Fibroblast of lung (primary cell): ENCODE data around the gene KDM2A. TPM values are rescaled to one million over a fixed set of nuclear protein-coding genes. Genes with fewer than 3 reads are reported as not detected.

Source experiments
- DNase-seq, 2 donors: peaks; one replicate each; pipeline versions ENCODE4 v3.0.0 to v3.0.0-alpha.2; 2010; ENCODE audit warnings: low read depth in 2 of 2
- H2AFZ ChIP-seq: 2 replicates; pipeline ENCODE4 v1.5.1; 2012; ENCODE audit warnings: low read length, control low read depth, inconsistent platforms
- H3K27ac ChIP-seq: 2 replicates; pipeline ENCODE4 v1.5.1; 2011; ENCODE audit warnings: low read length, control low read depth; ENCODE audit not compliant: insufficient read depth
- H3K27me3 ChIP-seq: 2 replicates; pipeline ENCODE4 v1.5.1; 2011; ENCODE audit warnings: mild to moderate bottlenecking, low read length; ENCODE audit not compliant: control insufficient read depth, insufficient read depth
- H3K36me3 ChIP-seq: 2 replicates; pipeline ENCODE4 v1.5.1; 2011; ENCODE audit warnings: low read length; ENCODE audit not compliant: control insufficient read depth, insufficient read depth
- H3K4me1 ChIP-seq: 2 replicates; pipeline ENCODE4 v1.5.1; 2011; ENCODE audit warnings: low read length; ENCODE audit not compliant: control insufficient read depth, insufficient read depth; ENCODE audit errors: extremely low read depth
- H3K4me2 ChIP-seq: 2 replicates; pipeline ENCODE4 v1.5.1; 2011; ENCODE audit warnings: low read length, control low read depth; ENCODE audit not compliant: insufficient read depth; ENCODE audit errors: extremely low read depth
- H3K4me3 ChIP-seq, 4 experiments: fragments of 200-600 bp in 1 of 4; sonication (generic) in 1 of 4; replicated peaks in 1 of 4; 2 replicates each; pipeline ENCODE4 v1.5.1; 2011 to 2016; ENCODE audit warnings: low read length in 4 of 4, low read depth in 3 of 4, mild to moderate bottlenecking in 3 of 4, control low read depth in 2 of 4, inconsistent platforms in 1 of 4, mixed read lengths in 1 of 4; ENCODE audit not compliant: insufficient read depth in 1 of 4; ENCODE audit errors: control extremely low read depth in 1 of 4
- H3K79me2 ChIP-seq: 2 replicates; pipeline ENCODE4 v1.5.1; 2012; ENCODE audit warnings: mild to moderate bottlenecking, low read length, inconsistent platforms; ENCODE audit not compliant: control insufficient read depth, insufficient read depth
- H3K9ac ChIP-seq: 2 replicates; pipeline ENCODE4 v1.5.1; 2011; ENCODE audit warnings: mild to moderate bottlenecking, low read length, control low read depth; ENCODE audit not compliant: insufficient read depth
- H3K9me3 ChIP-seq: 2 replicates; pipeline ENCODE4 v1.5.1; 2012; ENCODE audit warnings: low read depth, low read length; ENCODE audit not compliant: control insufficient read depth, insufficient read depth
- H4K20me1 ChIP-seq: 2 replicates; pipeline ENCODE4 v1.5.1; 2011; ENCODE audit warnings: low read length; ENCODE audit not compliant: control insufficient read depth, insufficient read depth; ENCODE audit errors: extremely low read depth
- EZH2 ChIP-seq: IDR thresholded peaks from 2 replicates; pipeline ENCODE4 v1.5.1; 2012; ENCODE audit warnings: low read length, control low read depth, mild to moderate bottlenecking; ENCODE audit errors: missing control alignments
- polyA plus RNA-seq, 2 donors: library from polyadenylated mRNA; depleted of rRNA in 1 of 2; stranded (reverse) in 1 of 2; unstranded in 1 of 2; fragments of >200 nt; gene quantifications; 2 replicates each; pipeline ENCODE4 v1.2.1, GENCODE V29; 2011 to 2012; ENCODE audit warnings: missing spikeins in 1 of 2
- total RNA-seq: library from RNA; depleted of rRNA; stranded (reverse); fragments of >200 nt; gene quantifications from 2 replicates; pipeline ENCODE4 v1.2.1, GENCODE V29; 2014
- TF ChIP-seq, protein P1 (sequence below), 2 donors: IDR thresholded peaks in 1 of 2; conservative IDR thresholded peaks in 1 of 2; 1 replicate in 1 of 2; 2 replicates in 1 of 2; pipeline ENCODE4 v1.5.1; 2011 to 2012; ENCODE audit warnings: low read length in 2 of 2, control low read depth in 1 of 2, inconsistent platforms in 1 of 2, low read depth in 1 of 2, mild to moderate bottlenecking in 1 of 2

KDM2A gene
- total and polyA plus RNA-seq, 2 donors (not counting 1 experiment from before 2014, with no cell fraction given), result 36.4 to 42.6 TPM

DNA sequence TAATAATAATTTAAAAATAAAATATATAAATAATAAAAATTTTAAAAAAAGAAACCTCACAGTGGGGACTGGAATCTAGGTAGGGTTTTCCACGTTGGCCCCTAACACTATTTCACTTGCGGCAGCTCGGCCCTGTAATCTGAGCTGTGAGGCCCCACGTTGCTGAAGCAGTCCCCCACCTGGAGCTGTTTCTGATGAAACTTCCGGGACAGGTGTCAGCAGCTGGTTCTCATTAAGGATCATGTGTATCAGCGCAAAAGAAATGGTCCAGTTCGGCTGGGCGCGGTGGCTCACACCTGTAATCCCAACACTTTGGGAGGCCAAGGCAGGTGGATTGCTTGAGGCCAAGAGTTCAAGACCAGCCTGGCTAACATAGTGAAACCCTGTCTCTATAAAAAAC is 45.2 kb upstream of the KDM2A start:
- no peak overlapping the region for H2AFZ ChIP-seq
- no peaks in the 10 kb centered on the region for H3K27me3 ChIP-seq
- no peak for DNase-seq
- H3K4me3 ChIP-seq, result no peak overlapping the region
- no peak overlapping the region for H3K9ac ChIP-seq
- no peak overlapping the region for H3K4me2 ChIP-seq
- TF ChIP-seq, protein P1, sequence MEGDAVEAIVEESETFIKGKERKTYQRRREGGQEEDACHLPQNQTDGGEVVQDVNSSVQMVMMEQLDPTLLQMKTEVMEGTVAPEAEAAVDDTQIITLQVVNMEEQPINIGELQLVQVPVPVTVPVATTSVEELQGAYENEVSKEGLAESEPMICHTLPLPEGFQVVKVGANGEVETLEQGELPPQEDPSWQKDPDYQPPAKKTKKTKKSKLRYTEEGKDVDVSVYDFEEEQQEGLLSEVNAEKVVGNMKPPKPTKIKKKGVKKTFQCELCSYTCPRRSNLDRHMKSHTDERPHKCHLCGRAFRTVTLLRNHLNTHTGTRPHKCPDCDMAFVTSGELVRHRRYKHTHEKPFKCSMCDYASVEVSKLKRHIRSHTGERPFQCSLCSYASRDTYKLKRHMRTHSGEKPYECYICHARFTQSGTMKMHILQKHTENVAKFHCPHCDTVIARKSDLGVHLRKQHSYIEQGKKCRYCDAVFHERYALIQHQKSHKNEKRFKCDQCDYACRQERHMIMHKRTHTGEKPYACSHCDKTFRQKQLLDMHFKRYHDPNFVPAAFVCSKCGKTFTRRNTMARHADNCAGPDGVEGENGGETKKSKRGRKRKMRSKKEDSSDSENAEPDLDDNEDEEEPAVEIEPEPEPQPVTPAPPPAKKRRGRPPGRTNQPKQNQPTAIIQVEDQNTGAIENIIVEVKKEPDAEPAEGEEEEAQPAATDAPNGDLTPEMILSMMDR (conservative IDR thresholded peaks at IDR 0.05 in 1 of 2, IDR thresholded peaks at IDR 0.05 in 1 of 2; ENCODE audit: low read depth in 1 of 2, low read length in 2 of 2), result no peak
- no peak for TF ChIP-seq EZH2
- H3K36me3 ChIP-seq, result no peaks in the 10 kb centered on the region
- H3K27ac ChIP-seq, result no peak overlapping the region
- H3K9me3 ChIP-seq, result no peaks in the 10 kb centered on the region
- H3K79me2 ChIP-seq, result no peaks in the 10 kb centered on the region
- no peaks in the 10 kb centered on the region for H4K20me1 ChIP-seq
- H3K4me1 ChIP-seq, result peaks cover 3% of the 10 kb centered on the region

DNA sequence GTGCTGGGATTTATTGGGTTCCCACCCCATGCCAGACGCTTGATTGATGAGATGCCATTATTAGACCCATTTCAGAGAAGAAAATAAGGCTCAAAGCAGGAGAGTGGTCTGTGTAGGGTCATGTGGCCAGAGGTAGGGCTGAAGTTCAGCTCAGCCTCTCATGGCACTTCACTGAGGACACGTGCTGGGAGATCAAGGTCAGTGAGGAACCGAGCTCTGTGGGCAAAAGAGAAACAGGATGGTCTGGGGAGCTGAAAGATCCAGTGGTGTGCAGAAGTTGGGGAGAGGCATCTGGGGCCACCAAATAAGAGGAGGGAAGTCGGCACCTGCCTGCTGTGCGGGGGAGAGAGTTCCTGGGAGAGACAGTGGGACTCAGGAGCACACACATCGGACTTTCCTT is 42.9 kb upstream of the KDM2A start:
- H3K4me2 ChIP-seq, result no peak overlapping the region
- H3K27ac ChIP-seq, result no peak overlapping the region
- DNase-seq, result no peak
- H3K79me2 ChIP-seq, result no peaks in the 10 kb centered on the region
- no peaks in the 10 kb centered on the region for H4K20me1 ChIP-seq
- H3K36me3 ChIP-seq, result no peaks in the 10 kb centered on the region
- no peaks in the 10 kb centered on the region for H3K27me3 ChIP-seq
- no peak overlapping the region for H3K9ac ChIP-seq
- no peak overlapping the region for H2AFZ ChIP-seq
- H3K4me3 ChIP-seq, result no peak overlapping the region
- TF ChIP-seq, protein P1 (conservative IDR thresholded peaks at IDR 0.05 in 1 of 2, IDR thresholded peaks at IDR 0.05 in 1 of 2; ENCODE audit: low read depth in 1 of 2, low read length in 2 of 2), result no peak
- no peak for TF ChIP-seq EZH2
- peaks cover 3% of the 10 kb centered on the region for H3K4me1 ChIP-seq
- H3K9me3 ChIP-seq, result no peaks in the 10 kb centered on the region

DNA sequence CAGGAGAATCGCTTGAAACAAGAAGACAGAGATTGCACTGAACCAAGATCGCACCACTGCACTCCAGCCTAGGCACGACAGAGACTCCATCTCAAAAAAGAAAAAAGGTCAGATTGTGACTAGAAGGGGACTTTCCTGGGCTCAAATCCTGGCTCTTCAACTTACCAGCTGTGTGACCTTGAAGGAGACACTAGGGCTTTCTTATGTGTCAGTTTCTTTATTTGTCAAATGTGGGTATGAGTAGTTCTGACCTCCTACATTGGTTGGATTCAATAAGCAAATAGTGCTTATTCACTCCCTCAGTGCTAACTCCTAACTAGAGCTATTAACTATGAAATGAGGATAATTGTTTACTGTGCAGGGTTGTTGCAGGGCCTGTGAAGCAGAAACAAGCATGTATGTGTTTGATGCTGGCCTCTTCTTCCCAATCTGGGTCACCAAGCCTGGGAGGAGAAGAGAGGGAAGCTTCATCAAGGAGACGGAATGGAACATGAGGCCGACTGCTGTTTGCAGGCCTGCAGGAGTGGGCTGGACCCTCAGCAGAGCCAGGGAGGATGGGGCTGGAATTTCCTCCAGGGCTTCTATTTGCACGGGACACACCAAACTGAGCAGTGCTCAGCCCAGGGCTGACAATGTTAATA is 39.9 kb upstream of the KDM2A start:
- H3K79me2 ChIP-seq, result no peaks in the 10 kb centered on the region
- H3K9me3 ChIP-seq, result no peaks in the 10 kb centered on the region
- H3K4me2 ChIP-seq, result no peak overlapping the region
- no peaks in the 10 kb centered on the region for H4K20me1 ChIP-seq
- no peak overlapping the region for H3K27ac ChIP-seq
- H2AFZ ChIP-seq, result no peak overlapping the region
- no peak overlapping the region for H3K9ac ChIP-seq
- TF ChIP-seq EZH2, result no peak
- TF ChIP-seq, protein P1 (conservative IDR thresholded peaks at IDR 0.05 in 1 of 2, IDR thresholded peaks at IDR 0.05 in 1 of 2; ENCODE audit: low read depth in 1 of 2, low read length in 2 of 2), result no peak
- no peak for DNase-seq
- no peaks in the 10 kb centered on the region for H3K36me3 ChIP-seq
- H3K4me3 ChIP-seq, result no peak overlapping the region
- H3K4me1 ChIP-seq, result peaks cover 3% of the 10 kb centered on the region
- no peaks in the 10 kb centered on the region for H3K27me3 ChIP-seq
